ENCODE data around the gene HDAC1.

DNA sequence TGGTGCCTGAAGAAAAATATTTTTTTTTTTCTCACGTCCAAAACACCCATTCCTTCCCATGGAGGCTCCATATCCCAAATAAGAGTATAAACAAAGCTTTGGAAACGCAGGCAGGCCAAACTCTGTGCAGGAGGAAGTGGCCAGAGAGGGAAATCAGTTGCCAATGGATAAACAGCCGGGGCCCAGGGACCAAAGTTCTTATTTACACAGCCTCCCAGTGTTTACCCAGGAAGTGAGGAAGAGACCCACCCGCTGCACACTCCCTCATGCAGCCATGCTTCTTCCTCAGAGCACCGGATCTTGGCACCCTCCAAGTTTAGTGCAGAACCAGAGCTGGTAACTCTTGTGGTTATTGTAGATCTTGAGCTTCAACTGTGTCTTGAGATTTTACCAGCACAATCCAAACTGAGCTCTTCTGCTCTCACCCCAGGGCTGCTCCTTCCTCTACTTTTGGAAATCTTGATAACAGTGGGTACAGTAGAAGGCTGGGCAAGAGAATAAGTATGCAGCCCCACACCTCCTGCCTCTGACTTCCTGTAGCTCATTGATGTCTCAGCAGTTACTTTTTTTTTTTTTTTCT is 29.9 kb downstream of the HDAC1 start:
- no peak for TF ChIP-seq CTCF (conservative IDR thresholded peaks at IDR 0.05; ENCODE audit: low read length)
- TF ChIP-seq EZH2phosphoT487 (IDR thresholded peaks at IDR 0.05; ENCODE audit: borderline replicate concordance), result no peak
